ENCODE data around the gene CFAP157.
A peak's percentile ranks its signal among the peaks of the same experiment; 100 is the strongest.

Gene CFAP157

DNA sequence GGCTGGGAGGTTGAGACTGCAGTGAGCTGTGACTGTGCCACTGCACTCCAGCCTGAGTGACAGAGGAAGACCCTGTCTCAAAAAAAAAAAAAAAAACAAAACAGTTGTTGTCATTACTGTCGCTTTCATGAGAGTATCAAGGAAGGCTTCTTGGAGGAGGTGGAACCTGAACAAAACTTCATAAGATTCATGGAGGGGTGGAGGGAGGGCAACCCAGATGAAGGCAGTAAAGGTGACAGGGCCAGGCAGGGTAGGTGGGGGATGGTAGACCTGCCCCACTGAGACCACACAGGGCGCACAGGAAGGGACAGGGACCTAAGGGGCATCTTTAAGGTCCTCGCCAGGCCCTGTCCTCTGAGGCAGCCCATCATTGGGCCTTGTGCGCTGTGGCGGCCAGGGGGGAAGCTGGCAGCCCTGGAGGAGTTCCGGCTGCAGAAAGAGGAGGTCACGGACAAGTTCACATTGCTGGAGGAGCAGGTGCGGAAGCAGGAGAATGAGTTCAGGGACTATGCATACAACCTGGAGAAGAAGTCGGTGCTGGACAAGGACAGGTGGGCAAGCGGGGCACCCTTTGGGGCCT lies 3.5 kb downstream of the CFAP157 start:
- Histone ChIP-seq H3K27ac (no peak overlapping the region), H3K4me3 (no peak overlapping the region)
- TF ChIP-seq, protein P1, sequence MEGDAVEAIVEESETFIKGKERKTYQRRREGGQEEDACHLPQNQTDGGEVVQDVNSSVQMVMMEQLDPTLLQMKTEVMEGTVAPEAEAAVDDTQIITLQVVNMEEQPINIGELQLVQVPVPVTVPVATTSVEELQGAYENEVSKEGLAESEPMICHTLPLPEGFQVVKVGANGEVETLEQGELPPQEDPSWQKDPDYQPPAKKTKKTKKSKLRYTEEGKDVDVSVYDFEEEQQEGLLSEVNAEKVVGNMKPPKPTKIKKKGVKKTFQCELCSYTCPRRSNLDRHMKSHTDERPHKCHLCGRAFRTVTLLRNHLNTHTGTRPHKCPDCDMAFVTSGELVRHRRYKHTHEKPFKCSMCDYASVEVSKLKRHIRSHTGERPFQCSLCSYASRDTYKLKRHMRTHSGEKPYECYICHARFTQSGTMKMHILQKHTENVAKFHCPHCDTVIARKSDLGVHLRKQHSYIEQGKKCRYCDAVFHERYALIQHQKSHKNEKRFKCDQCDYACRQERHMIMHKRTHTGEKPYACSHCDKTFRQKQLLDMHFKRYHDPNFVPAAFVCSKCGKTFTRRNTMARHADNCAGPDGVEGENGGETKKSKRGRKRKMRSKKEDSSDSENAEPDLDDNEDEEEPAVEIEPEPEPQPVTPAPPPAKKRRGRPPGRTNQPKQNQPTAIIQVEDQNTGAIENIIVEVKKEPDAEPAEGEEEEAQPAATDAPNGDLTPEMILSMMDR (IDR thresholded peaks at IDR 0.05) = no peak
- no peak for DNase-seq (ENCODE audit: low spot score)

DNA sequence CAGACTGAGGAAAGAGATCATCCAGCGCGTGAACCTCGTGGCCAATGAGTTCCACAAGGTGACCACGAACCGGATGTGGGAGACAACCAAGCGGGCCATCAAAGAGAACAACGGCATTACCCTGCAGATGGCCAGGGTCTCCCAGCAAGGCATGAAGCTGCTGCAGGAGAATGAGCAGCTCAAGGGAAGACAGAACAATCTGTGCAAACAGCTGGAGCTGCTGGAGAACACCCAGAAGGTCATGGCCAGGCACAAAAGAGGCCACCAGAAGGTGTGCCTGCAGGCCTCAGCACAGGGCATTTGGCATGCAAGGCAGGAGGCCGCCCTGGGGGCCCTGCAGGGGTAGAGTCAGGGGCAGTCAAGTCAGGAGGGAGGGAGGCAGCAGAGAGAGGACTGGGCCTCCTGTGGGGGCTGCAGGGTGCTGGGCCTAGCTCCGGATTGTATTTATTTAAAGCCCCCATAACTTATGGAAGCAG lies 4.5 kb downstream of the CFAP157 start:
- no peak overlapping the region for H3K27ac ChIP-seq

DNA sequence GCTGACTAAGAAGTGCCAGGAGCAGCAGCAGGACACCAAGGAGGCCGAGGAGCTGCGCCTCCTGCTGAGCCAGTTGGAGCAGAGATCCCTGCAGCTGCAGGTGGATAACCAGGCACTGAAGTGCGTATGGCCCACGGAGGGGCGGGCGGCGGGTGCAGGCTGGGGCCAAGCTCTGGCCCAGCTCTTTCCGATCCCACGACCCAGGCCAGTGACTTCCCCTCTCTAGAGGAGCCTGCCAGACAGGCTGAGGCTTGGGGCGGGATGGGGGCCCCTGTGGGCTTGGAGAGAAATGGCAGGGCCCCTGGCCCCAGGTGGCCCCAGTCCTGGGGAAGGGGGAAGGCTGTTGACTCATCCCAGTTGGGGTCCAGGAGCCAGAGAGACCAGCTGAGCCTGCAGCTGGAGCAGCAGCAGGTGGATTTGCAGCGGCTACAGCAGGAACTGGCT lies 5.1 kb downstream of the CFAP157 start:
- TF ChIP-seq, protein P1 (IDR thresholded peaks at IDR 0.05) = no peak
- no peak overlapping the region for H3K4me3 ChIP-seq
- H3K27ac ChIP-seq = no peak overlapping the region
- no peak for DNase-seq (ENCODE audit: low spot score)

More for the DNA sequence above, 4.5 kb downstream of the CFAP157 start:
- H3K4me3 ChIP-seq = no peak overlapping the region
- TF ChIP-seq, protein P1 (IDR thresholded peaks at IDR 0.05) = no peak
- no peak for DNase-seq (ENCODE audit: low spot score)

DNA sequence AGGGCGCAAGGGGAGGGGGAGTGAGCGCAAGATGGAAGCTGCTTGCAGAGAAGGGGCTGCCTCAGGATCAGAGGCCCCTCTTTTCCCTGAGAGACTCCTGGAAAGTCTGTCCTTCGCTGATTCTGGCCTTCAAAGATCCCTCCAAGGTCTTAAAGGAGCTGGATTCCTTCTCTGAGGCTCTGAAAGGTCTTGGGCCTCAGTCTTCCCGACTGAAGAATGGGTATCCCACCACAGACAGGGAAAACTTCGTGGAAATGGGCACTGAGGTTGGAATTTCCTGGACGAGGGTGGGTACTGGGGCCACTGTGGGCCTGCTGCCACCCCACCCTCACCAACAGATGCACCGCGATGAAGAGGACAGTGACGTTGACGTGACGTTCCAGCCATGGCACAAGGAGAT lies 5.6 kb downstream of the CFAP157 start:
- no peak overlapping the region for H3K4me3 ChIP-seq
- TF ChIP-seq, protein P1 (IDR thresholded peaks at IDR 0.05) = no peak
- DNase-seq (ENCODE audit: low spot score) = no peak
- no peak overlapping the region for H3K27ac ChIP-seq

DNA sequence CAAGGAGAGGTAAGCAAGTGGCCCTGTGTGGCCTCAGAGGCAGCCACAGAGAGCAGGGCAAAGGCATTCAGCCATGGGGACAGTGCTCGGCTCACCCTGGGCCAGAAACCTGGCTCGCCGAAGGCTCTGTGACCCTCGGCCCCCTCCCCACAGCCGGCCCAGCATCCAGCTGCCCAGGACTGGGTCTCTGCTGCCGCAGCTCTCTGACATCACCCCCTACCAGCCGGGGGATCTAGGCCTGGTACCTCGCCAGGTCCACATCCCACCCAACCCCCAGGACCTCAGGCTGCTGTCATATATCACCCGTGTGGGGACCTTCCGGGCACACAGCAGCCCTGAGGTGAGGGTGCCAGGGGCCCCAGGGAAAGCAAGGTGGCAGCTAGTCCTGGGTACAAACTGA lies 6.1 kb downstream of the CFAP157 start:
- TF ChIP-seq, protein P1 (IDR thresholded peaks at IDR 0.05) = no peak
- no peak overlapping the region for H3K4me3 ChIP-seq
- no peak for DNase-seq (ENCODE audit: low spot score)
- H3K27ac ChIP-seq = no peak overlapping the region

DNA sequence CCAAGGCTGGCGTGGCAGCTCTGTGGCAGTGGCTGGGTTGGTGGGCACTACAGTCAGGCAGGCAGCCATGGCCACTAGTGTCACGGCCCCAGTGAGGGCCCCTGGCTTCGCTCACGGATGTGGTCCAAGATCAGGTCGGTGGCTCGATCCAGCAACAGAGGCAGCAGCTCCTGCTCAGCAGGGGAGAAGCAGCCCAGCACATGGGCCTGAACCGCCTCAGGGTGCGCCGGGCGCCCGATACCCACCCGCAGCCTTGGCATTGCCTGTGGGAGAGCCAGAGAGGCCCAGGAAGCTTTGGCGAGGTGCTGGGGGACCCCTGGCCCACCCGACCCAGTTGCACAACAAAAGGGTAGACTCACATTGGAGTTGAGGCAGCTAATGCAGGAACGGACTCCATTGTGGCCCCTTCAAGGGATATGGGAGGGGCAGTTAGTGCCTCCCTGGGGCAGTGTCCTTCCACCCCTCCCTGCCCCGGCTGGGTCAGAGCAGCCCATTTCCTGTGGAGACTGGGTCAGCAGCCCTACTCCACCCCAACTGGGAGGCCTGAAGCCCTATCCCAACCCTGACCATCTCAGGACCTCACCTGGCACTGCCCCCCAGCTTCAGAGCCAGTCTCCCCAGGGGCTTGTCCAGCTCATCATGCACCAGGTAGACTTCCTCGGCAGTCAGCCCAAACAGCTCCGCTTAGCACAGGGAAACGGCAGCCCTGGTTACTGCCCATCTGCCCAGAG lies 7.4 kb downstream of the CFAP157 start:
- Histone ChIP-seq H3K27ac (no peak overlapping the region), H3K4me3 (peak overlapping the region; percentile 96)
- no peak for DNase-seq (ENCODE audit: low spot score)
- TF ChIP-seq, protein P1 (IDR thresholded peaks at IDR 0.05) = no peak

Data from coronary artery (tissue), 2 donors.